Panc1 (cell line): ENCODE results near the gene JCHAIN.
"Not testable (repeated sequence)": the region's sequence is repeated elsewhere in the genome, so short reads cannot be mapped to it uniquely, and the experiment has no call there.

Experiments used
- POLR2AphosphoS5 ChIP-seq: IDR thresholded peaks from 2 replicates; pipeline ENCODE4 v1.6.1; 2012; ENCODE audit warnings: mild to moderate bottlenecking, low read depth, low read length, moderate library complexity
- TCF7L2 ChIP-seq: IDR thresholded peaks from 2 replicates; pipeline ENCODE4 v1.6.1; 2011; ENCODE audit warnings: mild to moderate bottlenecking, low read depth, low read length, inconsistent platforms
- TF ChIP-seq, protein P1 (sequence below): fragments of 450-650 bp; IDR thresholded peaks from 2 replicates; pipeline ENCODE4 v1.5.1; 2017; ENCODE audit warnings: mild to moderate bottlenecking
- TF ChIP-seq, protein P2 (sequence below), 2 experiments: IDR thresholded peaks; 2 replicates each; pipeline ENCODE4 v1.6.1; 2011 to 2012; ENCODE audit warnings: low read depth in 2 of 2, control low read depth in 1 of 2, low read length in 1 of 2, mild to moderate bottlenecking in 1 of 2, moderate library complexity in 1 of 2; ENCODE audit not compliant: insufficient read depth in 1 of 2

DNA sequence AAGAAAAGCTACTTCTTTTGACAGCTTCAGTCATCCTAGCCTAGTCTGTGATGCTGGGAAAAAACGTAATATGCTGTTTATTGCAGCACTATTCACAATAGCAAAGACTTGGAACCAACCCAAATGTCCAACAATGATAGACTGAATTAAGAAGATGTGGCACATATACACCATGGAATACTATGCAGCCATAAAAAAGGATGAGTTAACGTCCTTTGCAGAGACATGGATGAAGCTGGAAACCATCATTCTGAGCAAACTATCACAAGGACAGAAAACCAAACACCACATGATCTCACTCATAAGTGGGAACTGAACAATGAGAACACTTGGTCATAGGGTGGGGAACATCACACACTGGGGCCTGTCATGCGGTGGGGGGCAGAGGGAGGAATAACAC is 15.8 kb upstream of the JCHAIN start:
- TF ChIP-seq, protein P1, sequence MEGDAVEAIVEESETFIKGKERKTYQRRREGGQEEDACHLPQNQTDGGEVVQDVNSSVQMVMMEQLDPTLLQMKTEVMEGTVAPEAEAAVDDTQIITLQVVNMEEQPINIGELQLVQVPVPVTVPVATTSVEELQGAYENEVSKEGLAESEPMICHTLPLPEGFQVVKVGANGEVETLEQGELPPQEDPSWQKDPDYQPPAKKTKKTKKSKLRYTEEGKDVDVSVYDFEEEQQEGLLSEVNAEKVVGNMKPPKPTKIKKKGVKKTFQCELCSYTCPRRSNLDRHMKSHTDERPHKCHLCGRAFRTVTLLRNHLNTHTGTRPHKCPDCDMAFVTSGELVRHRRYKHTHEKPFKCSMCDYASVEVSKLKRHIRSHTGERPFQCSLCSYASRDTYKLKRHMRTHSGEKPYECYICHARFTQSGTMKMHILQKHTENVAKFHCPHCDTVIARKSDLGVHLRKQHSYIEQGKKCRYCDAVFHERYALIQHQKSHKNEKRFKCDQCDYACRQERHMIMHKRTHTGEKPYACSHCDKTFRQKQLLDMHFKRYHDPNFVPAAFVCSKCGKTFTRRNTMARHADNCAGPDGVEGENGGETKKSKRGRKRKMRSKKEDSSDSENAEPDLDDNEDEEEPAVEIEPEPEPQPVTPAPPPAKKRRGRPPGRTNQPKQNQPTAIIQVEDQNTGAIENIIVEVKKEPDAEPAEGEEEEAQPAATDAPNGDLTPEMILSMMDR, result not testable (repeated sequence)
- not testable (repeated sequence) for TF ChIP-seq POLR2AphosphoS5, TCF7L2
- TF ChIP-seq, protein P2, sequence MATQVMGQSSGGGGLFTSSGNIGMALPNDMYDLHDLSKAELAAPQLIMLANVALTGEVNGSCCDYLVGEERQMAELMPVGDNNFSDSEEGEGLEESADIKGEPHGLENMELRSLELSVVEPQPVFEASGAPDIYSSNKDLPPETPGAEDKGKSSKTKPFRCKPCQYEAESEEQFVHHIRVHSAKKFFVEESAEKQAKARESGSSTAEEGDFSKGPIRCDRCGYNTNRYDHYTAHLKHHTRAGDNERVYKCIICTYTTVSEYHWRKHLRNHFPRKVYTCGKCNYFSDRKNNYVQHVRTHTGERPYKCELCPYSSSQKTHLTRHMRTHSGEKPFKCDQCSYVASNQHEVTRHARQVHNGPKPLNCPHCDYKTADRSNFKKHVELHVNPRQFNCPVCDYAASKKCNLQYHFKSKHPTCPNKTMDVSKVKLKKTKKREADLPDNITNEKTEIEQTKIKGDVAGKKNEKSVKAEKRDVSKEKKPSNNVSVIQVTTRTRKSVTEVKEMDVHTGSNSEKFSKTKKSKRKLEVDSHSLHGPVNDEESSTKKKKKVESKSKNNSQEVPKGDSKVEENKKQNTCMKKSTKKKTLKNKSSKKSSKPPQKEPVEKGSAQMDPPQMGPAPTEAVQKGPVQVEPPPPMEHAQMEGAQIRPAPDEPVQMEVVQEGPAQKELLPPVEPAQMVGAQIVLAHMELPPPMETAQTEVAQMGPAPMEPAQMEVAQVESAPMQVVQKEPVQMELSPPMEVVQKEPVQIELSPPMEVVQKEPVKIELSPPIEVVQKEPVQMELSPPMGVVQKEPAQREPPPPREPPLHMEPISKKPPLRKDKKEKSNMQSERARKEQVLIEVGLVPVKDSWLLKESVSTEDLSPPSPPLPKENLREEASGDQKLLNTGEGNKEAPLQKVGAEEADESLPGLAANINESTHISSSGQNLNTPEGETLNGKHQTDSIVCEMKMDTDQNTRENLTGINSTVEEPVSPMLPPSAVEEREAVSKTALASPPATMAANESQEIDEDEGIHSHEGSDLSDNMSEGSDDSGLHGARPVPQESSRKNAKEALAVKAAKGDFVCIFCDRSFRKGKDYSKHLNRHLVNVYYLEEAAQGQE (IDR thresholded peaks at IDR 0.05; ENCODE audit: insufficient read depth in 1 of 2, low read depth in 2 of 2, low read length in 1 of 2), result not testable (repeated sequence)
